GDM1 (cell line): ENCODE results near the gene PXT1.

Experiments used
- DNase-seq: peaks from one replicate; lab custom pipeline; 2025; lab: John Stamatoyannopoulos, UW

PXT1 gene

DNA sequence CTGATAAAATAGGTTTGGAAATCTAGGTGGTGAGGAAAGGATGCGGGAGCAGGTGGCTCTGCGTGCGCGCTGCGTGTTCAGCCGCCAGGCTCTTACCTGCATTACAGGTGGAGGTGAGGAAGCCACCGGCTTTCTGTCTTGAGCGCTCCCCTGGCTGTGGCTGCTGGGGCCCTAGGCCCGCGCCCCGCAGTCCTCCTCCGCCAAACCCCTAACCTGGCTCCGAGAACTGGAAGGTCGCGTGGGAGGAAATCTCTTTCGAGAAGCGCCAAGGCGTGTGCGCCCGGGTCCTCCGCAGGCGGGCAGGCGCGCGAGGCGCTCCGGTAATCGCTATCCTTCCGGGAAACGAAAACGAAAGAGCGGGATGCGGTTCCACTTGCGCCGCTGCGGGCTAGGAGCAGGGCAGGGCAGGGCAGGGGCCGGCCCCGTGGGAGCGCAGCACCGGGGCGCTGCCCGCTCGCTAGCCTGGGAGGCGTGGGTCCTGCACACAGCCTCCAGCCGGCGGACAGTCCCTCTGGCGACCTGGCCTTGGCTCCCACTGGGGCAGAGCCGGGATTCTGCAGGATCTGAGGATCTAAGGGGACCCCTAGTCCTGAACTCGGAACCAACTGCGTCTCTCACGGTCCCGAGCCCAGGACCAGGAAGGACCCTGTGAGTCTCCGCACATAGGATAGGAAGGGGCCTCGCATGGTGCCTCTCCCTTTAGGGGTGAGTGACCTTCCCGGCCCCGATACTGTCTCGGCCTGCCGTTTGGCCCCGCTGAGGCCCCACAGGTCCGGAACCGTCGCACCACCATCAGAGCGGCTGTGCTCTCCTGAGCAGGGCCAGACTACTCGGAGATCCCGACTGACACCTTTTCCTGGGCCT lies 55.0 kb downstream of the PXT1 start, which contains the start of gene ETV7:
Gene ETV7 (minus strand): TSS at position 230 of the 864 bp plus-strand sequence. CDS start 128 bp downstream, at position 102.
- DNase-seq, result no peak

DNA sequence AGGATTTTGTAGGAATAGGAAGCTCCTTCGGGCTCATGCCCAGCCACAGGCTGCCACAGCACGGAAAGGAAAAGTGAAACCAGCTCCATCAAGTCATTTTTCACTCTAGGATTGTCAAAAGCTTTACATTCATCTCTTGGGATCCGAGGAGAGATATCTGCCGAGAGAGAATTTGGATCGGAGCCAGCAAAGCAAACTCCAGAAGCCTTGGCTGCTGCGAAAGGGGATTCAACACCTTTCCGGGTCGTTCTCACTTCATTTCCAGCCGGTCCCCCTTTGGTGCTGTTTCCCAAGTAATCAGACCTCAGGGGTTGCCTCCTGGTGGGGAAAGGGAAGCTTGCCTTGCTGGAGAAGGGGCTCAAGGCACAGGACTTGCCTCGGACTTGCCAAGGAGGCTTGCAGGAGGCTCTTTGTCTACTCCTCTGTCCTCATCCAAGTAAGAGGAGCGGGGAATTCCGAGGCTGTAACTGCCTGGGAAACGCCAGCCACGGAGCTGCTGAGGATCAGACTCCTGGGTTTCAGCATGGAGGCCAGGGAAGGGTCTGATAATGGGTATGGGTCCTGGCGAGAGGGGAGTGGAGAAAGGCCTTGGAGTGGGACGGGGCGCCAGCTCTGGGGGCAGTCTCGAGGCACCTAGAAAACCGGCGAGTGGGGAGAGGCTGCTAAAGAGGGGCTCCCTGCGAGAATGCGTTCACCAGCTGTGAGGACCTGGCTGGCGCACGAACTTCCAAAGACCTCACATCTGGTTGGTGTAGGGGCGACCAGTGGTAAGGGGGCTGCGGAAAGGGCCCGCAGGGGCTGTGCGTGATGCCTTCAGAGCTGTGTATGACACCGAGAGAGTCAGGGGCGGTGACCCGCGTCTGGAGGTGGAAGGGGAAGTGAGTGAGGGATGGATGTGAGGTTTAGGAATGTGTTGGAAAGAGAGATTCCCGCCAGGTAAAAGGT lies 55.9 kb downstream of the PXT1 start:
- DNase-seq, result no peak

GRCh38 chr6:36384095-36384494 lies 58.6 kb downstream of the PXT1 start:
- DNase-seq, result no peak

GRCh38 chr6:36383606-36384005 lies 59.0 kb downstream of the PXT1 start:
- no peak for DNase-seq

DNA sequence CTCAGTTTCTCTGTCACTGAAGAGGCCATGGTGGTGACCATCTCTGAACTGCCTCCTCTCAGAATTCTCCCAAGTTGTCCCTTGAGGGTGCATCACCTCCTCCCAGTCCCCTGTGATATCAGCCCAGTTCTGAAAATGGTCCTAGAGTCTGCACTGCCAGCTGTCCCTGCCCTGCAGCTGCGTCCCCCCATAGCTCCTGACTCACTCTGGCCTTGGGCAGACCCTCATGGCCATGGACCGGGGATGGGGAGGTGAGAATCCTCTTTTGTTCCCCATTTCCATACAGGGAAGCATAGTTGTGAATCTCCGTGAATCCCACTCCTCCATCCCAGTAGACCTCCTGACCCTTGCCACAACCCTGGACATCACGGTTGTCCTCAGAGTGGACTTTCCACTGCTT lies 59.7 kb downstream of the PXT1 start:
- no peak for DNase-seq

GRCh38 chr6:36381502-36382389 lies 60.9 kb downstream of the PXT1 start:
- no peak for DNase-seq

DNA sequence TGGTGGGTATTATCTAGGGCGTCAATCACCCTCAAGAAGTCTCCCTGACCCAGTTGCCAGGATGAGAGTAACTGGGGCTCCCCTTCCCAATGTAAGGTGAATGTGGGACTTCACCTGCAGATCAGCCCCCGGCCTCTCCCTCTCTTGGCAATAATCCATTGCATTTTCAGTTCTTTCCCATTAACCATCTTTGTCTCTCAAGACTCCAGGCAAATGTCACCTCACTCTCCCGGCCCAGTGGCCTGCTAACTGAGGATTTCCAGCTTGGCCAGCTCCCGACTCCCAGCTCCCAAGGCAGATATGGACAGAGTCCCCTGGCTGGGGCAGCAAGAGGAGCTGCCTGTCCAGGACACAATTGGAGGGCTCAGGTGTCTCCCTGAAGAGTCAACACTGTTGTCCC lies 62.5 kb downstream of the PXT1 start:
- DNase-seq, result no peak

DNA sequence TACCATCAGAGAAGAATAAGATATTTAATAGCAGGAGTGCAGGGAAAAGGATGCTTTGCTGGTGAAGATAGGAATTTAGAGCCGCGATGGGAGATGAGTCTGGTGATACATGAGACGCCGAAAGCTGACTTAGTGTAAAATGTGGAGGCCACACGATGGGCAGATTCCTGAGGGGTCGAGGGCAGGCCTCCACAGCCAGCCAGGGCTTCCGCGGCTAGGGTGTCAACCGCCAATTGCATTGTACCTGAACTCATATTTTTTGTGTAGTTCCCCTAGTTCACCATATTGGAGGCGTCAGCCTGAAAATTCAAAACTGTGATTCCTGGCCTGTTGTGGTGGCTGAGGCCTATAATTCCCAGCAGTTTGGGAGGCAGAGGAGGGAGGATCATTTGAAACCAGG lies 63.7 kb downstream of the PXT1 start:
- no peak for DNase-seq

DNA sequence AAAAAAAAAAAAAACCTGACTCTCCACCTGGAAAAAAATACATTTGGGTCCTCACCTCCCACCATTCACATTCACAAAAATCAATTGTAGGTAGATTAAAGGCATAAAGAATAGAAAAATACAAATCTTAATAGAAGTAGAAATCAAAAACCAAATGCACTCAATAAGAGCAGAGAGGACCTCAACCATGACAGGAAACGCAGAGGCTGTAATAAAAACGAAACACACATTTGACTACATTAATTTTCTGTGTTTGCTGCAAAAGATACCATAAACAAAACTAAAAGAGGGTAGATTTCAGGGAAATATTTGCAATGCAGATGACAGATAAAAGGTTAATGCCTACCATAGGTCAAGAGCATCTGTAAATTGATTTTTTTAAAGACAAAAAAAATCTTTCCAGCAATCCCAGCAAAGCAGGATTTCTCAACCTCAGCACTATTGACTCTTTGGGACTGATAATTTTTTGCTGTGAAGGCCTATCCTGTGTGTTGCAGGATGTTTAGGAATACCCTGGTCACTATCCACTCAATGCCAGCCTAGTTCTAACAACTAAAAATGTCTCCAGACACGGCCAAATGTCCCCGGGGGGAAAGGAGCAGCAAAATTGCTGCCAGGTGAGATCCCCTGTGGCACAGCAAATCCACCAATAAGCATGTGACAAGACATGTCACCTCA lies 64.3 kb downstream of the PXT1 start:
- DNase-seq, result no peak

GRCh38 chr6:36377594-36377993 lies 65.1 kb downstream of the PXT1 start:
- no peak for DNase-seq

DNA sequence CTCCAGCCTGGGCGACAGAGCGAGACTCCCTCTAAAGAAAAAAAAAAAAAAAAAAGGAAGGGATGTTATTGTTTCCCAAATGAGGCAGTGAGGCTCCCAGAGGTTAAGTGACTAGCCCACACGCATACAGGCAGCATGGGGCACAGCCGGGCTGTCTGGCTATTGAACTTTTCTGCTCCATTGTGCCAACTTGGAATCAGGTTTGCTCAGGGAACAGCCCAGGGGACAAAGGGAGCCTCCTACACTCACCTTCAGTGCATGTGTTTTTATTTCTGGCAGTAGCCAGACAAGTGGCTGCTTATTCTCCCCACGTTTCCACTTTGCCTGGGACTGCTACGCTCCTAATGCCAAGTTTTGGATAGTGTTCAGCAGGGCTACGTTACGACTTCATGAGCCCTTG lies 65.9 kb downstream of the PXT1 start:
- DNase-seq, result no peak

GRCh38 chr6:36376183-36376582 lies 66.5 kb downstream of the PXT1 start:
- DNase-seq, result no peak

DNA sequence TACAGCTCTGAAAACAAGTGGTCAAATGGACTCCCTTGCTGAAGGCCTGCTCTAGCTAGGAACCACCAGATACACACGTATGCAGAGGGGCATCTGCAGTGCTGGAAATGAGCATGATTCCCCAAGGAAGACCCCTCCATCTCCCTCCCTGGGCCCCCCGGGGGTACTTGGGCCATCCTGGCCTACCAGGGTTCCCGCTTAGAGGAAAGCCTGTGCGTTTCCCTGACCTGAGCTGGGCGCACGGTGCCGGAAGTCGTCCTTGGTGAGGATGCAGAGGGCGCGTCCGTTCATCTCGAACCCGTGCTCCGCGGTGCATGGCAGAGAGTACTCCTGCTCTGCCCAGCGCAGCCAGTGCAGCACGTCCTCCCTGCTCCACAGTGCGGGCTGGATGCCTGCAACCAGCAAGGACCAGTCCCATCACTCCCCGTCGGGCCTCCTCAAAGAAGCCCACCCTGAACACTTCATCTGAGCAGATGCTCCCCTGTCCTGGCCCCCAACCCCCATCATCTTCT lies 67.0 kb downstream of the PXT1 start:
- DNase-seq, result no peak

- DNase-seq, result no peak
Observed at GRCh38 chr6:36374972-36375371, 67.7 kb downstream of the PXT1 start.

DNA sequence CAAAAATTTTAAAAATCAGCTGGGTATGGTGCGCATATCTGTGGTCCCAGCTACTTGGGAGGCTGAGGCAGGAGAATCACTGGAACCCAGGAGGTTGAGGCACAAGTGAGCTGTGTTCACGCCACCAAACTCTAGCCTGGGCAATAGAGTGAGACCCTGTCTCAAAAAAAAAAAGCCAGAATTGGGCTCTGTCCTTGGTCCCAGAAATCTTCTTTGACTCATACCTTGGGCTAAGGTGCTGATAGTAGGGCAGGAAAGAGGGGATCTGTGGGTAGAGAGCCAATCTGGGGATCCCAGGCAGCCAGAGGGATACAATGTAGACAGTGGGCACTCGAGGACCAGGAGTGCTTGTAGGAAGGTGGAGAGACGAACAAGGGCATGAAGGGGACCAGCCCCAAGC lies 68.5 kb downstream of the PXT1 start:
- DNase-seq, result no peak

- no peak for DNase-seq
Observed at GRCh38 chr6:36373368-36374019, 69.2 kb downstream of the PXT1 start.

DNA sequence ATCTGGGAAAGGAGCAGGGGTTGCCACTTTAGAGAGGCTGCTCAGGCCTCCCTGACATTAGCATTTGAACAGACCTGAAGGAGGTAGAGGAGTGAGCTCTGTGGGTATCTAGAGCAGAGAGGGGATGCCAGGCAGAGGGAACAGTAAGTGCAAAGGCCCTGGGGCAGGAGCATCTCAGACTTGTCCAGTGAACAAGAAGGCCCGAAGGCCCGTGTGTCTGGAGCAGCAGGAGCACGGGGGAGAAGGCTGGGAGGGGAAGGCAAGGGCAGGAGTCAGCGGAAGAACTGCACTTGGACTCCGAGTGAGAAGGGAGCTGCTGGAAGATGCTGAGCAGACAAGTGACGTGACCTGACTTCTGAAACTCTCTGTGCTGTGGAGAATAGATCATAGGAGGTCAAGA lies 70.6 kb downstream of the PXT1 start:
- DNase-seq, result no peak

DNA sequence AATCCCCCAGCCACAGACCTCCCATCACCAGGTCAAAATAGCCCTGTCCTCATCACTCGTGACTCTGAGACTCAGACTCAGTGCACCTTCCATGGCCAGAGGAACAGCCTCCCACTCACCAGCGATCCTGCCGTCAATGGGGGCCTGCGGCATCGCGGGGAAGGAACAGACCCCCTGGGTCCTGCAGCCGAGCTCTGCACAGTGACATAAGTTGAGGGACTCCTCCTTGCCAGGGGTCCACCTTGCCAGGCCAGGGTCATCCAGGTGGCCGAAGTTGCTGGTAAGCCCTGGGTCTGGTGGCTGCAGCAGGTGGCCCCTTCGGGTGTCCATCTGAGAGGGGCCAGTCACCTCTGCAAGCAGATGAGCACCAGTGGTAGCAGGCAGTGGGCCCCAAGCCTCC lies 71.4 kb downstream of the PXT1 start:
- no peak for DNase-seq

GRCh38 chr6:36370638-36371037 lies 72.0 kb downstream of the PXT1 start:
- no peak for DNase-seq
